ENCODE measurements around the gene HOXB4. TPM values are rescaled to one million over a fixed set of nuclear protein-coding genes. Genes with fewer than 3 reads are reported as not detected.

Gene HOXB4
- total and polyA plus RNA-seq, 2 of the 4 experiments (the other 2 are of a cell fraction), result 2.0 to 8.5 TPM

- DNase-seq (peak; percentile 64), ATAC-seq (ENCODE audit: low read depth) (no peak)
- Histone ChIP-seq H2BK5ac (ENCODE audit: low read depth, low read length, poor library complexity, severe bottlenecking) (peak overlapping the region; percentile 99), H3K79me1 (ENCODE audit: low read depth in 1 of 2, low read length in 2 of 2) (no peaks in the 10 kb centered on the region), H2AK5ac (ENCODE audit: low read depth, low read length) (peak overlapping the region; percentile 71), H3K56ac (ENCODE audit: extremely low read depth, insufficient read depth, low read length) (peak overlapping the region; percentile 100), H4K91ac (ENCODE audit: insufficient read depth, low read depth, low read length) (peak overlapping the region; percentile 99), H3K27me3 (ENCODE audit: control insufficient read depth, insufficient read depth, low read length) (no peaks in the 10 kb centered on the region), H2AK9ac (replicated peaks; ENCODE audit: low read depth, low read length, poor library complexity) (peak overlapping the region; percentile 58), H3K18ac (ENCODE audit: low read depth, low read length) (peak overlapping the region; percentile 96), H3K4me3 (ENCODE audit: insufficient read depth, low read depth, low read length) (peak overlapping the region; percentile 91), H4K20me1 (ENCODE audit: insufficient read depth, low read length) (peaks cover 7% of the 10 kb centered on the region; the same call in 1 of the 2 replicates), H2BK20ac (ENCODE audit: low read depth, low read length) (no peak overlapping the region; the same call in 1 of the 2 replicates), H3K9me1 (ENCODE audit: insufficient read depth, low read length) (no peaks in the 10 kb centered on the region), H2BK15ac (ENCODE audit: low read depth, low read length) (peak overlapping the region; percentile 19; the same call in 1 of the 3 replicates), H3K23ac (ENCODE audit: low read depth, low read length) (peak overlapping the region; percentile 100), H4K5ac (ENCODE audit: low read depth, low read length) (no peak overlapping the region; the same call in 1 of the 2 replicates), H3K14ac (replicated peaks; ENCODE audit: low read depth, low read length) (peak overlapping the region; percentile 99), H3K4ac (ENCODE audit: low read depth, low read length) (peak overlapping the region; percentile 99), H3K9ac (ENCODE audit: low read depth, low read length) (peak overlapping the region; percentile 100), H3K4me1 (ENCODE audit: control insufficient read depth, insufficient read depth, low read length) (peaks cover 9% of the 10 kb centered on the region), H2BK120ac (ENCODE audit: low read depth, low read length) (peak overlapping the region; percentile 97), H3K4me2 (ENCODE audit: low read depth, low read length) (peak overlapping the region; percentile 98), H3K36me3 (ENCODE audit: control insufficient read depth, insufficient read depth, low read length) (peaks cover 18% of the 10 kb centered on the region; the same call in 1 of the 2 replicates), H3K27ac (ENCODE audit: insufficient read depth, low read length) (peak overlapping the region; percentile 99), H3K9me3 (ENCODE audit: control insufficient read depth, insufficient read depth, low read length) (no peaks in the 10 kb centered on the region), H2AFZ (replicated peaks; ENCODE audit: low read length, poor library complexity) (peak overlapping the region; percentile 35), H4K8ac (ENCODE audit: low read depth in 2 of 2, low read length in 2 of 2) (peak overlapping the region; percentile 96 to 99; a peak in 3 of 4 replicates)
- ChIA-PET CTCF (interaction anchor here (0.6 to 1.8 kb wide), 5 partner anchors 21 to 256 kb away, joined by 3 to 6 read pairs (median 4); no protein-coding TSS in a partner anchor), POLR2A (ENCODE audit: unreplicated experiment) (interaction anchor here (1.2 to 3.1 kb wide), 4 partner anchors 10 to 108 kb away, joined by 4 to 14 read pairs (median 4); no protein-coding TSS in a partner anchor)
- no TSS peak for BruUV-seq (replicated peaks)
- TF ChIP-seq MAZ (IDR thresholded peaks at IDR 0.05; ENCODE audit: borderline replicate concordance, low read depth, low read length) (peak; percentile 26; the same call in 1 of the 2 replicates), CTCF (conservative IDR thresholded peaks at IDR 0.05; ENCODE audit: low read depth, low read length) (no peak), SMC3 (IDR thresholded peaks at IDR 0.05; ENCODE audit: low read depth, low read length) (no peak), FOS (IDR thresholded peaks at IDR 0.05; ENCODE audit: low read depth, low read length) (no peak), RAD21 (IDR thresholded peaks at IDR 0.05; ENCODE audit: low read length) (no peak), POLR2A (IDR thresholded peaks at IDR 0.05; ENCODE audit: low read depth, low read length) (no peak), CHD1 (IDR thresholded peaks at IDR 0.05; ENCODE audit: low read depth, low read length) (0 out of 2 replicates have a peak, but pooled peaks have one; percentile 18), NFE2L2 (IDR thresholded peaks at IDR 0.05; ENCODE audit: low read depth, low read length) (no peak), MXI1 (IDR thresholded peaks at IDR 0.05; ENCODE audit: borderline replicate concordance, low read depth, low read length) (0 out of 2 replicates have a peak, but pooled peaks have one; percentile 22), CEBPB (IDR thresholded peaks at IDR 0.05; ENCODE audit: low read depth, low read length) (no peak)
- TF ChIP-seq, protein P1, sequence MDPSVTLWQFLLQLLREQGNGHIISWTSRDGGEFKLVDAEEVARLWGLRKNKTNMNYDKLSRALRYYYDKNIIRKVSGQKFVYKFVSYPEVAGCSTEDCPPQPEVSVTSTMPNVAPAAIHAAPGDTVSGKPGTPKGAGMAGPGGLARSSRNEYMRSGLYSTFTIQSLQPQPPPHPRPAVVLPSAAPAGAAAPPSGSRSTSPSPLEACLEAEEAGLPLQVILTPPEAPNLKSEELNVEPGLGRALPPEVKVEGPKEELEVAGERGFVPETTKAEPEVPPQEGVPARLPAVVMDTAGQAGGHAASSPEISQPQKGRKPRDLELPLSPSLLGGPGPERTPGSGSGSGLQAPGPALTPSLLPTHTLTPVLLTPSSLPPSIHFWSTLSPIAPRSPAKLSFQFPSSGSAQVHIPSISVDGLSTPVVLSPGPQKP (IDR thresholded peaks at IDR 0.05; ENCODE audit: borderline replicate concordance, low read depth, low read length), result no peak
- dilution Hi-C loops (cut with HindIII; ENCODE audit: low sequenced_read_pairs, unreplicated experiment), result no loop called here
- intact Hi-C loops (cut with micrococcal nuclease), result loop anchor here (2.0 kb wide), 1 partner anchor 21 kb away; no protein-coding TSS in a partner anchor
- in situ Hi-C loops (cut with MboI; ENCODE audit: low sequenced_read_pairs), result loop anchor here (10.0 kb wide), 1 partner anchor 567 kb away; no protein-coding TSS in a partner anchor
- 0% methylated on average over 4 of the region's 33 CpGs; no CpG with 5 or more reads in 1 of the 2 experiments for WGBS, 2 experiments (ENCODE audit: extremely low coverage in 2 of 2, insufficient read length in 1 of 2)
These were observed 13.9 kb upstream of the HOXB4 start for GRCh38 chr17:48592057-48592514.
